HepG2 (cell line): ENCODE data around the gene SCYL1. TPM values are rescaled to one million over a fixed set of nuclear protein-coding genes. Genes with fewer than 3 reads are reported as not detected.

Experiments used
- BCL6 ChIP-seq: IDR thresholded peaks from 2 replicates; pipeline ENCODE4 v1.6.1; 2016; ENCODE audit warnings: missing genetic modification reagents, missing compliant biosample characterization
- FIP1L1 ChIP-seq: fragments of 200-400 bp; formaldehyde crosslinking; IDR thresholded peaks from 2 replicates; pipeline ENCODE4 v1.6.1; 2018; ENCODE audit warnings: low read depth, mild to moderate bottlenecking, low read length, moderate library complexity, borderline replicate concordance; ENCODE audit not compliant: insufficient read depth
- FOSL1 ChIP-seq: sonication (generic); formaldehyde crosslinking; IDR thresholded peaks from 2 replicates; pipeline ENCODE4 v1.9.0; 2021; ENCODE audit warnings: missing genetic modification reagents, borderline replicate concordance
- HDAC6 ChIP-seq: fragments of 200-600 bp; sonication (generic); IDR thresholded peaks from 2 replicates; pipeline ENCODE4 v1.7.0; 2017; ENCODE audit warnings: mild to moderate bottlenecking, antibody characterized with exemption, low read length, low read depth
- KLF12 ChIP-seq: sonication (generic); formaldehyde crosslinking; IDR thresholded peaks from 2 replicates; pipeline ENCODE4 v1.4.0; 2020; ENCODE audit warnings: missing genetic modification reagents, borderline replicate concordance
- MTF1 ChIP-seq: sonication (generic); formaldehyde crosslinking; IDR thresholded peaks from 2 replicates; pipeline ENCODE4 v1.5.0; 2020; ENCODE audit warnings: missing genetic modification reagents
- NFYB ChIP-seq: sonication (generic); formaldehyde crosslinking; IDR thresholded peaks from 2 replicates; pipeline ENCODE4 v1.4.0; 2020; ENCODE audit warnings: missing genetic modification reagents
- REST ChIP-seq, 2 experiments: IDR thresholded peaks; 2 replicates each; pipeline ENCODE4 v1.6.1; 2011 to 2012; ENCODE audit warnings: low read length in 2 of 2, borderline replicate concordance in 1 of 2, low read depth in 1 of 2, mild to moderate bottlenecking in 1 of 2, moderate library complexity in 1 of 2
- SATB2 ChIP-seq: sonication (generic); formaldehyde crosslinking; IDR thresholded peaks from 2 replicates; pipeline ENCODE4 v1.5.0; 2020; ENCODE audit warnings: missing genetic modification reagents
- SMAD1 ChIP-seq: sonication (generic); formaldehyde crosslinking; IDR thresholded peaks from 2 replicates; pipeline ENCODE4 v1.4.0; 2020; ENCODE audit warnings: missing genetic modification reagents, low read depth, mild to moderate bottlenecking, borderline replicate concordance
- SMC3 ChIP-seq: IDR thresholded peaks from 2 replicates; pipeline ENCODE4 v1.6.1; 2011; ENCODE audit warnings: low read length, improper control_type of control experiment
- ZBTB7B ChIP-seq: sonication (generic); formaldehyde crosslinking; IDR thresholded peaks from 2 replicates; pipeline ENCODE4 v1.4.0; 2020; ENCODE audit warnings: missing genetic modification reagents
- ZFAT ChIP-seq: sonication (generic); formaldehyde crosslinking; conservative IDR thresholded peaks from 2 replicates; pipeline ENCODE4 v1.8.1; 2023; ENCODE audit warnings: missing genetic modification reagents, inconsistent platforms
- ZFP1 ChIP-seq: IDR thresholded peaks from 2 replicates; pipeline ENCODE4 v1.6.1; 2016
- ZHX1 ChIP-seq: sonication (generic); formaldehyde crosslinking; IDR thresholded peaks from 2 replicates; pipeline ENCODE4 v1.8.1; 2022; ENCODE audit warnings: low read depth, mild to moderate bottlenecking, missing genetic modification reagents
- ZNF383 ChIP-seq: sonication (generic); formaldehyde crosslinking; IDR thresholded peaks from 2 replicates; pipeline ENCODE4 v1.4.0; 2020; ENCODE audit warnings: missing genetic modification reagents, mild to moderate bottlenecking, borderline replicate concordance
- ZNF414 ChIP-seq: sonication (generic); formaldehyde crosslinking; IDR thresholded peaks from 2 replicates; pipeline ENCODE4 v1.5.0; 2020; ENCODE audit warnings: missing genetic modification reagents
- ZNF629 ChIP-seq: sonication (generic); formaldehyde crosslinking; conservative IDR thresholded peaks from 2 replicates; pipeline ENCODE4 v1.5.0; 2020; ENCODE audit warnings: missing genetic modification reagents
- ZNF816 ChIP-seq: sonication (generic); formaldehyde crosslinking; IDR thresholded peaks from 2 replicates; pipeline ENCODE4 v1.8.0; 2022; ENCODE audit warnings: missing genetic modification reagents, mild to moderate bottlenecking, borderline replicate concordance
- ZNF878 ChIP-seq: sonication (generic); formaldehyde crosslinking; IDR thresholded peaks from 2 replicates; pipeline ENCODE4 v1.8.1; 2023; ENCODE audit warnings: mild to moderate bottlenecking, missing genetic modification reagents, moderate library complexity
- polyA plus RNA-seq, 8 experiments: library from polyadenylated mRNA; depleted of rRNA in 3 of 8; stranded (reverse) in 7 of 8; unstranded in 1 of 8; fragments of >200 nt; fragmentation: Illumina TruSeq in 4 of 8; extraction: Trizol in 4 of 8; gene quantifications; 2 replicates each; pipeline versions ENCODE4 v1.2.1 to v1.2.3, GENCODE V29; 2011 to 2016; ENCODE audit warnings: low read depth in 4 of 8, missing spikeins in 1 of 8, mixed read lengths in 1 of 8; ENCODE audit not compliant: insufficient read depth in 1 of 8
- total RNA-seq, 5 experiments: library from RNA; depleted of rRNA; stranded (reverse); fragments of >200 nt; fragmentation: Illumina TruSeq; extraction: Trizol; gene quantifications; 2 replicates each; pipeline ENCODE4 v1.2.3, GENCODE V29; 2016; ENCODE audit warnings: low read depth in 1 of 5
- TF ChIP-seq, protein P1 (sequence below): sonication (generic); formaldehyde crosslinking; IDR thresholded peaks from 2 replicates; pipeline ENCODE4 v1.4.0; 2020; ENCODE audit warnings: missing genetic modification reagents

The SCYL1 gene
- total and polyA plus RNA-seq, 2 of the 13 experiments (the other 11 are each of a cell fraction or from before 2014, with no cell fraction given): 65.9 to 103 TPM

- 0 out of 2 replicates have a peak, but pooled peaks have one; percentile 27 for TF ChIP-seq ZNF816 (CRISPR knock-in tag)
- TF ChIP-seq ZNF629 (CRISPR knock-in tag): 0 out of 2 replicates have a peak, but pooled peaks have one; percentile 5
- no peak for TF ChIP-seq ZNF383 (CRISPR knock-in tag)
- TF ChIP-seq MTF1 (CRISPR knock-in tag): no peak
- 0 out of 2 replicates have a peak, but pooled peaks have one; percentile 31 for TF ChIP-seq FIP1L1
- TF ChIP-seq, protein P1, sequence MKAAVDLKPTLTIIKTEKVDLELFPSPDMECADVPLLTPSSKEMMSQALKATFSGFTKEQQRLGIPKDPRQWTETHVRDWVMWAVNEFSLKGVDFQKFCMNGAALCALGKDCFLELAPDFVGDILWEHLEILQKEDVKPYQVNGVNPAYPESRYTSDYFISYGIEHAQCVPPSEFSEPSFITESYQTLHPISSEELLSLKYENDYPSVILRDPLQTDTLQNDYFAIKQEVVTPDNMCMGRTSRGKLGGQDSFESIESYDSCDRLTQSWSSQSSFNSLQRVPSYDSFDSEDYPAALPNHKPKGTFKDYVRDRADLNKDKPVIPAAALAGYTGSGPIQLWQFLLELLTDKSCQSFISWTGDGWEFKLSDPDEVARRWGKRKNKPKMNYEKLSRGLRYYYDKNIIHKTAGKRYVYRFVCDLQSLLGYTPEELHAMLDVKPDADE (CRISPR knock-in tag): 0 out of 2 replicates have a peak, but pooled peaks have one; percentile 50
- TF ChIP-seq KLF12 (CRISPR knock-in tag): peak; percentile 39; the same call in 1 of the 2 replicates
- TF ChIP-seq HDAC6: no peak; the same call in 1 of the 2 replicates
- TF ChIP-seq ZFAT: 0 out of 2 replicates have a peak, but pooled peaks have one; percentile 15
- no peak for TF ChIP-seq BCL6 (CRISPR knock-in tag)
- peak; percentile 19; the same call in 1 of the 2 replicates for TF ChIP-seq ZNF414 (CRISPR knock-in tag)
- 0 out of 2 replicates have a peak, but pooled peaks have one; percentile 10 for TF ChIP-seq SMAD1 (CRISPR knock-in tag)
- TF ChIP-seq ZBTB7B (CRISPR knock-in tag): peak; percentile 26; the same call in 1 of the 2 replicates
- 0 out of 2 replicates have a peak, but pooled peaks have one; percentile 20 for TF ChIP-seq NFYB (CRISPR knock-in tag)
- TF ChIP-seq FOSL1 (CRISPR knock-in tag): 0 out of 2 replicates have a peak, but pooled peaks have one; percentile 20
- TF ChIP-seq SATB2: peak; percentile 43; the same call in 1 of the 2 replicates
- no peak for TF ChIP-seq ZFP1 (CRISPR knock-in tag)
- peak; percentile 10; the same call in 1 of the 2 replicates for TF ChIP-seq SMC3
- TF ChIP-seq ZHX1 (CRISPR knock-in tag): no peak
- TF ChIP-seq ZNF878 (CRISPR knock-in tag): no peak
- TF ChIP-seq REST (IDR thresholded peaks at IDR 0.05; ENCODE audit: borderline replicate concordance in 1 of 2, low read depth in 1 of 2, low read length in 2 of 2): peak in 1 of 2 experiments; percentile 22; a peak in 1 of 4 replicates
Measured at GRCh38 chr11:65498042-65498726, 26.7 kb upstream of the SCYL1 start (continued).
